ENCODE measurements around the gene EPC1.
"Not testable (repeated sequence)": the region's sequence is repeated elsewhere in the genome, so short reads cannot be mapped to it uniquely, and the experiment has no call there.

The EPC1 gene

DNA sequence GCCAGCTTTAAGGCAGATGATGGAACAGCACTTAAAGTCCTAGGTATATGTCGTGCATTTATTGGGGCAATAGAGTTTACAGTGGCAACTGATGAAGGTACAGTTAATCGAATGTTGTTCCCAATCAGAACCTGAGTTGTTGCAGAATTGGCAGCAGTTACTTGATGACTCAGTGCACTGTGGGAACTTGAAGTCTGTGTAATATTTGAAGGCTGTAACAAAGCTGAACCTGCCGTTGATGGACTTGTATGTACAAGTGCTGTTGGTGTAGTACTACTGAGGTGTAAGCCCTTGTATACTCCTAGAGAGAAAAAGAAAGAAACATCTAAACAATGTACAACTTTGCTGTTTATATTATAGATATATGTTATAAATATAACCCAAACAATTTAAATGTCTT lies 75.3 kb downstream of the EPC1 start:
- DNase-seq (ENCODE audit: low read depth in 2 of 2) = no peak

DNA sequence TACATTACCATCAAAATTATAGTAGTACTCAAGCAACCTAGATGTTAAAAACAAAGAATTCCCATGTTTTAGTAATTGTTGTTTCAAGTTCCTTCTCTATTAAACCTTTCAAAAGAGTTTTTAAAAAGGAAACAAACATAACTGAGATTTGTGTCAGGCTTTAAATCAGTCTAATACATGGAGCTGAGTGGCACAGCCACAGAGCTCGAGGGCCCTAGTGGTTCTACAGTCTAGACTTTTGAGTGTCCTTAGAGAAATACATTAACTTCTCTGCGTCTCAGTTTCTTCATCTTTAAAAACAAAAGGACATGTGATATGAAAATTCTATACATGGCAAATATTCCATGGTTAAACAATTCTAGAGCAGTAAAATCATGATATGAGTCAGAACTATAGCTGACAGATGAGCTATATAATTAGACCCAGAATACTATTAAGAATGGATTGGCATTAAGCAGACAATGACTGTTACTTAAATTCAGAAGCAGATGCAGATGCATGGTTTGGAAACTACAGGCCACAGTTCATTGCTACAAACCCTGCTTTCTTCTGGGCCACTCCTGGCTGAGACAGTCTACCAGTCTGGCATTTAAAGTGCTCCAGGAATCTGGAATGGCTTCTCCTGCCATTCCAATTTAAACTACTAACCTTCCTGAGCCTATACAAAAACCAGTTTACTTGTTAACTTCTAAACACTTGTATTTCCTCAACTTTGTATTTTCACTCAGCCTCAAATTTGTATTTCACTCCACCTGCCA lies 77.4 kb downstream of the EPC1 start:
- DNase-seq (ENCODE audit: low read depth in 2 of 2) = no peak

DNA sequence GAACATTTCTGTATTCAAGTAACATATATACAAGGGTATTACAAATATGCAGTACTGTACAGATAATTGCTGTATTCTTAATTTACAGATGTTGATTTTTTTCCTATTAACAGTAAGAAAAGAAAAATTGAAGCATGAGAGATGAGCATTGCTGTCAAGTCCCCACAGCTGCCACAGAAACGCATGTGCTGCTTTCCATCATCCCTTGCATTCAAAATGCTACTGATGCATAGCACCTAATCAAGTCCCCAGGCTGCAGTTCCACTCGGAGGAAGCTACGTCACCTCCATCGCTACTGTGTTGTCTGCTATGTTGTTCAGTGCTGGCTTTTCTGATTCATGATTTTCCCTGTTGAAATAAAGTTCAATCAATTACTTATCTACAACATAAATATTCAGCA lies 78.2 kb downstream of the EPC1 start:
- no peak for DNase-seq (ENCODE audit: low read depth in 2 of 2)

DNA sequence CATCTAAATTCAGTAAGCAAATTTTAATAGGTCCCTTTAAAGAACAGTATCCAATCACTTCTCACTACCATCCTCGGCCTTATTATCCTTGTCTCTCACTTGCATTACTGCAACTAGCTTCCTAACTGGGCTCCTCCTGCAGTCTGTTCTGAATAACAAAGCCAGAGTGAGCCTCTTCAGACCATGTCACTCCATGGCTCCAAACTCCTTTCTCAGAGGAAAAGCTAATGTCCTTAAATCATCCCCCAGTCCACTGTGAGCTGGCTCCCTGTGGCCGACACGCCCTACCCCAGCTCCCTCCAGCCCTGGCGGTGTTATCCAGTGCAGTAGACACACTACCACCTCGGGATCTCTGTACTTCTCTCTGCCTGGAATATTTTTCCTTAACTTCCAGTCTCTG lies 80.0 kb downstream of the EPC1 start:
- no peak for DNase-seq (ENCODE audit: low read depth in 2 of 2)

DNA sequence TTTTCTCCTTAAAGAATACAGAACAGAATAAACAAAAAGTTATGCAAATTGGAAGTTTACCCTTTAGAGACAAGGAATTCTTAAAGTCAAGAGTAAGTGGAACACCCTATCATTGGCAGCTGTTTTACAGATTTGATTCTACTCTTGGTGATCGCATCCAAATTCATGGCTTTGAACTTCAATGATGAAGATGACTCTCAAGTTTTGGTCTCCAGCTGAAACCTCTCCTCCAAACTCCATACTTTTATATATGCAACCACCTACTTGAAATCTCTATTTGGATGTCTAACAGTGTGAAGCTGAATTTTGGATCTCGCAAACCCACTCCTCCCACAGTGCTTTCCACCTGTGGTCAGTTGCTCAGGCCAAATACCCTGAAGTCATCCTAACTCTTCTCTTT lies 80.4 kb downstream of the EPC1 start:
- DNase-seq (ENCODE audit: low read depth in 2 of 2) = no peak

DNA sequence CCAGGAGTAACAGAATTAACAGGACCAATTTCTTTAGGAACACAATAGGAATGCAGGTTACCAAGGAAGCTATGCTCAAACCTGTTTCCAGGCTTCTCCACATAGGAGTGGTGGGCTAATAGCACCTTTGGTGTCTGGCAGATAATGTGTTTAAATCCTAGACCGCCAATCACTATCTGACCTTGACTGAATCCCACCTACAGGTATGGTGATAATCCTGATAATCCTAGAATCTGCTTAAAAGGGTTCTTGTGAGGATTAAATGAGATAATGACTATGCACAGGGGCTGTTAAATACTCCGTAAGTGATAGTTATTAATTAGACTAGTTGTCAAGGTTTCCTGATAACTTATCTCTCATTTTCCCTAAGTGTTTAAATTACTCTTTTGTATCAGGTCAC lies 81.2 kb downstream of the EPC1 start:
- DNase-seq (ENCODE audit: low read depth in 2 of 2) = no peak

DNA sequence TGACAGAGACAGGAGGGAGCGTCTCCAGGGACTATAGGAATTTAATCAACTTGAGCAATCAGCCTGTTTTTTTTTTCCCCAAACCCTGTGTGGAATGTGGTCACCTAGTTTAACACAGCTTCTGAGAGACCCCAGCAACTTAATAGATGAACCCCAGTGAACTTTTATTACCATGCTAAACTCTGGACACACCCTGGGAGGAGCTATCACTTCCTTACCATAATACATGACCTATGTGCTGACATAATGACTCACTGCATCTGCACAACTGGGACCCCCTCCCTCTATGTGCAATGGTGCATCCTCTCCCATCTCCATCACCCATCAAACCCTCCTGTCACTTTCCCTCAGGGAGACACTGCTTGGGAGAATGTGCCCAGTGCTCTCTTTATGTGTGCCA lies 83.7 kb downstream of the EPC1 start:
- no peak for DNase-seq (ENCODE audit: low read depth in 2 of 2)

DNA sequence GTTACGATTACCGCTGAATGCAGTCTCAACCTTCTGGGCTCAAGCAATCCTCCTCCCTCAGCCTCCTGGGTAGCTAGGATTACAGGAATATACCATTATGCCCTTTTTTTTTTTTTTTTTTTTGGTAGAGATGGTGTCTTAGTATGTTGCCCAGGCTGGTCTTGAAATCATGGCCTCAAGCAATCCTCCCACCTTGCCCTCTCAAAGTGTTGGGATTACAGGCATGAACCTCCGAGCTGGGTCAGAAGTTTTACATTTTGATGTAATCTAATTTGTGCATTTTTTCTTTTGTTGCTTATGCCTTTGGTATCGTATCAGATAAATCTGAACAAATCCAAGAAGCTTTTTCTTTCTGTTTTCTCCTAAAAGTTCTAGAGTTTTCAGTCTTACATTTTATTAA lies 87.4 kb downstream of the EPC1 start:
- no peak for DNase-seq (ENCODE audit: low read depth in 2 of 2)

DNA sequence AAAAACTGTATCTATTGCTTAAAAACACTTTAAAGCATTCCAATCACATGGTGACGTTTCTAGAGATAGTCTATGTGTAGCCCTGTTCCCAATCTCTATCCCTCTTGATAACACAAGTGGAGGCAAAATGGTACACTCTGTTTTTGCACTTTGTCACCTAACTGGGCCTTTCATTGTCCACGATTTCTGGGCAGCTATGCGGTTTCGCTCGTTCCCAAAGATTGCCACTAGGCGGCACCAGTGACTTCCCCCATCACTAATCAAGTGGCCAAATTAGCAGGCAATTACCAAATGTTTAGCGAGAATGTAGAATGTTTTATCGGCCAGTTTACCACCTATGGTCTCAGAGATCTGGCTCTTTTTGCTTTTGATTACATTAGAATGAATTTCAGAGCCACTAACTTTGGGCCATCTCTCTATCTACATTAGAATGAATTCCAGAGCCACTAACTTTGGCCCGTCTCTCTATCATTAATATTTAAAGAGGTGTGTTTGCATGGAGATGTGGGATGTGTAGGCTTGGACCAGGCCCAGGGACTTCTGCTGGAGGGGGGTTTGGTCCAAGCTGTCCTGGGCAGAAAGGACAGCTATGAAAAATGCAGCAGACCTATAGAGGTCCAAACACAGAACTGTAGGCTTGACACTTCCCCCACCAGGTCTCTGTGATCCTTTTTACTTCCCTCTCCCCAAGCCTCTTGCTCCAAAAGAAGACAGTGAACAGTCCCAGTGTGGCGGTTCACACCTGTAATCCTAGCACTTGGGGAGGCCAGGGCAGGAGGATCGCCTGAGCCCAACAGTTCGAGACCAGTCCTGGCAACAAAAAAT lies 90.1 kb downstream of the EPC1 start:
- DNase-seq (ENCODE audit: low read depth in 2 of 2) = peak; percentile 43 to 47

DNA sequence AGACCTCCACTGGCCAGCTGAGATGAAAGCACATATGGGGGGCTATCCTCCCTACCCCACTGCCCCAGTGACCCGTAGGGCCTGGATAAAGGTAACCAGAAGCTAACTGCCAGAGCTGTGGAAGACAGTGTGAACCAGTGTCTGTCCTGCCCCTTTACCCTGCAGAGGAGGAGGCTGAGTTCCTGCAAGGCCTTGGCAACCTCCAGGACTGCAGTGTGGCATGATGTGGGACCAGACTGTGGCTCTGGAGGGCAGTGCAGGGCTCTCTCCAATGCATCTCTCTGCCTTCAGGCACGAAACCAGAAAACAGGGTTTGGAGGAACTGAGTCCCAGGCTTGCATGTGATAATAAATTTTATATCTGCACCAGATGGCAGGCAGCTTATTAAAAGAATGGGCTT lies 93.1 kb downstream of the EPC1 start:
- DNase-seq (ENCODE audit: low read depth in 2 of 2) = no peak

DNA sequence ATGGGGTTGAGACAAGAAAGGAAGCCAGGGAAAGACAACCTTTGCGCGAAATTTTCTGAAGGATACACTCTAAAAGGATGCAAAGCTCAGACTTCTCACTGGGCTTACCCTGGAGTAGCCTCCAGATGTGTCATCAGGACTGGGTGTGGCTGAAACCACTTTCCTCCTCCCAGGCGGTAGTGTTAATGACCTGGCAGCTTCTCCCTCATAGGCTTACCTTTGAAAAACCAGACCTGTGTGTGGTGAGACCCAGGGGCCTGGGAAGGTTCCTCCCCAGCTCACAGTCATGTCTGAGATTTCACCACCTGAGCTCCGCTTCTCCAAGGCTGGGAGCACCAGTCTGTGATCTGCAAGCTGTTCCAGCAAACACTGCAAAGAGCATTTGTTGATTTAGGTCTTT lies 93.7 kb downstream of the EPC1 start:
- no peak for DNase-seq (ENCODE audit: low read depth in 2 of 2)

DNA sequence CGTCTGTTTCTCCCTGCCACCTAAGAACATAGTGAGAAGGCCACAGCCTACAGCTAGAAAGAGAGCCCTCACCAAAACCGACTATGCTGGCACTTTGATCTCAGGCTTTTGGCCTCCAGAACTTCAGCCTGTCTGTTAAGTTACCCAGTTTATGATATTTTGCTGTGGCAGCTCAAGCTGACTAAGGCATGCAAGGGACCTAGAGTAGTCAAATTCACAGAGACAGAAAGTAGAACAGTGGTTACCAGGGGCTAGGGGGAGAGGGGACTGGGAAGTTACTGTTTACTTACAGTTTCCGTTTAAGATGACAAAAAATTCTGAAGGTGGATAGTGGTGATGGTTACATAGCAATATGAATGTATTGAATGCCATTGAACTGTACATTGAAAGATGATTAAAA lies 96.5 kb downstream of the EPC1 start:
- not testable (repeated sequence) for DNase-seq (ENCODE audit: low read depth in 2 of 2)

DNA sequence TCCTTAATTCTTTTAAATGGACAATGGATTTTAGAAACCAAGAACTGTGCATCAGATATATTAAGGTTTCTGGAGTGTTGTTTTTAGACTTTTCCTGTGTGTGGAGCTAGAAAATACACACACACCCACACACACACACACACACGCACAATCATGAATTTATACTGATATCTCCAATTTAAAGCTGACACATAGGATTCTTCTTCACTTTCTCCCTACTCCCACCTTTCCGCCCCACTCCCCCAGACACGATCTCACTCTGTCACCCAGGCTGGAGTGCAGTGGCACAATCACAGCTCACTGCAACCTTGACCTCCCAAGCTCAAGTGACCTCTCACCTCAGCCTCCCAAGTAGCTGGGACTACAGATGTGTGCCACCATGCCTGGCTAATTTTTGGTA lies 100.3 kb downstream of the EPC1 start:
- DNase-seq (ENCODE audit: low read depth in 2 of 2) = no peak

DNA sequence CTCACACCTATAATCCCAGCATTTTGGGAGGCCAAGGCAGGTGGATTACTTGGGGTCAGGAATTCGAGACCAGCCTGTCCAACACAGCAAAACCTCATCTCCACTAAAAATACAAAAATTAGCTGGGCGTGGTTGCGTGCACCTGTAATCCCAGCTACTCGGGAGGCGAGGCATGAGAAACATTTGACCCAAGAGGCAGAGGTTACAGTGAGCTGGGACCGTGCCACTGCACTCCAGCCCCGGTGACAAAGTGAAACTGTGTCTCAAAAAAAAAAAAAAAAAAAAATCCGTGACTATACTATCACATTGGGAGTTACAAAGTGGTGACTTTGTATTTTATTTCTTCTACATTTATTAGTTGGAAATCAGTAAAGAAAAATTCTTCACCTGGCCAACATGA lies 101.2 kb downstream of the EPC1 start:
- no peak for DNase-seq (ENCODE audit: low read depth in 2 of 2)

DNA sequence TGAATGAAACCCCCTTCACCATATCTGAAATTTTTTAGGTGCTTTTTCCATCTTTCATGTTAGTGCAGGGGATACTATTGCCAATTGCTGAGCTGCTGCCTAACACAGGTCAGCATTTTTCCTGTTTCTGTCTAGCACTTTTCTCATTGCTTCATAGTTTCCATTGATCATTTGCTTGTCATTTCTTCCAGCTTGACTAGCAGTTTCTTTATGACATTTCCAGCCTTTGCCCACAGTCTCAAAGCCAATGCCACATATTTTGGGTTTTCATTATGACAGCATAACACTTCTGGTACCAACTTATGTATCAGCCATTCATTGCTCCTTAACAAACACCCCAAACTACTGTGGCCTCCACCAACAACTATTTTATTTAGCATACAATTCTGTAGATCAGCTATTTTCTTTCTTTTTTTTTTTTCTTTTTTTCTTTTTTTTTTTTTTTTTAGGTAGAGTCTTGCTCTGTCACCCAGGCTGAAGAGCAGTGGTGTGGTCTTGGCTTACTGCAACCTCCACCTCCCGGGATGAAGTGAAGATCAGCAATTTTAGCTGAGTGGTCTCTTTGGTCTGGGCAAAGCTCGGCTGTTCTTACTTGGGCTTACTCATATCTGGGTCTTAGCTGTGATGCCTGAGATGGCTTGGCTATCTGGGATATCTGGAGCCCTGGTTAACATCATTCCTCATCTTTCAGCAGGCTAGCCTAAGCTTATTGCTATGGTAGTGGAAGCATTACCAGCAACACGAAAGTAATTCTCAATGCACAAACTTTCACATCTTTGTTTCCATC lies 102.3 kb downstream of the EPC1 start:
- DNase-seq (ENCODE audit: low read depth in 2 of 2) = peak in 1 of 2 donors; percentile 14

DNA sequence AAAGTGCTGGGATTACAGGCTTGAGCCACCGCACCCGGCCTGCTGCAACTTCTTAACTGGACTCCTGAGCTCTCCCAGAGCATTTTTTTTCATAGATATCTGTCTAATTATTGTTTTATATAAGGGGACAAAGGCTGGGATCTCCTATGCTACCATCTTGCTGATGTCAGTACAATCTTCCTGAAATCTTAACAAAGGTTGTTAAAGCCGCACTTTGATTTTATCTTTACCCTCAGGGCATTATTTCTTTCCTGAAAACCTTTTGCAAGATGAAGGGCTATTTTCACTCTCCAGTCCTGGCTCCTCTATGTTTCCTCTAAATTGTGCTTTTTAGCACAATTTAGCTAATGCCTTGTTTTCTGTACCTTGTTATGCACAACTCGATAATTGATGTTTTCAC lies 102.9 kb downstream of the EPC1 start:
- no peak for DNase-seq (ENCODE audit: low read depth in 2 of 2)

DNA sequence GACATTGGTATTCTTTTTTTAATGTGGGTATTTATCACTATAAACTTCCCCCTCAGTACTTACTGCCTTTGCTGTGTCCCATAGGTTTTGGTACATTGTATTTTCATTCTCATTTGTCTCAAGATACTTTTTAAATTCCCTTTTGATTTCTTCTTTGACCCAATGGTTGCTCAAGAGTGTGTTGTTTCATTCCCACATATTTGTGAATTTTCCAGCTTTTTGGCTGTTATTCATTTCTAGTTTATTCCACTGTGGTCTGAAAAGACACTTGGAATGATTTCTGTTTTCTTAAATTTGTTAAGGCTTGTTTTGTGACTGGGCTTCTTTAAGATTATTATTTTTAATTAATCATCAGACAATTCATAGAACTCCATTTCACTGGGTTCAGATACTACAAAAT lies 105.0 kb downstream of the EPC1 start:
- DNase-seq (ENCODE audit: low read depth in 2 of 2) = no peak

DNA sequence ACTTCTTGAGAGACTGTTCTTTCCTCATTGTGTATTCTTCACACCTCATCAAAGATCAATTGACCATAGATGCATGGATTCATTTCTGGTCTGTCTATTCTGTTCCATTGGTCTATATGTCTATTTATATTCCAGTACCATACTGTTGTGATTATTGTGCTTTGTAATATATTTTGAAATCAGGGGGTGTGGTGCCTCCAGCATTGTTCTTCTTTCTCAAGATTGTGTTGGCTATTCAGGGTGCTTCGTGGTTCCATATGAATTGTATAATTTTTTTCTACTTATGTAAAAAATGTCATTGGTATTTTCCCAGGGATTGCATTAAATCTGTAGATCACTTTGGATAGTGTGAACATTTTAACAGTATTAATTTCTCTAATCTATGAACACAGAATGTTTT lies 106.5 kb downstream of the EPC1 start:
- no peak for DNase-seq (ENCODE audit: low read depth in 2 of 2)

DNA sequence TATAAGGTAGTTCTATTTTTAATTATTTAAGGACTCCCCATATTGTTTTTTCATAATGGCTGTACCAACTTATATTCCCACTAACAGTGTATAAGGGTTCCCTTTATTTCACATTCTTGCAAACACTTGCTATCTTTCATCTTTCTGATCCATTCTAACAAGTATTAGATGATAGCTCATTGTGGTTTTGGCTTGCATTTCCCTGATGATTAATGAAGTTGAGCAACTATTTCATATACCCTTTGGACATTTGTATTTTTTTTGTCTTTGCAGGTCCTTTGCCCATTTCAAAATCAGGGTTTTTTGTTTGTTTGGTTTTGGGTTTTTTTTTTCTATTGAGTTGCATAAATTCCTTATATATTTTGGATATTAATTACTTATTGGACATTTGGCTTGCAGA lies 107.2 kb downstream of the EPC1 start:
- no peak for DNase-seq (ENCODE audit: low read depth in 2 of 2)

DNA sequence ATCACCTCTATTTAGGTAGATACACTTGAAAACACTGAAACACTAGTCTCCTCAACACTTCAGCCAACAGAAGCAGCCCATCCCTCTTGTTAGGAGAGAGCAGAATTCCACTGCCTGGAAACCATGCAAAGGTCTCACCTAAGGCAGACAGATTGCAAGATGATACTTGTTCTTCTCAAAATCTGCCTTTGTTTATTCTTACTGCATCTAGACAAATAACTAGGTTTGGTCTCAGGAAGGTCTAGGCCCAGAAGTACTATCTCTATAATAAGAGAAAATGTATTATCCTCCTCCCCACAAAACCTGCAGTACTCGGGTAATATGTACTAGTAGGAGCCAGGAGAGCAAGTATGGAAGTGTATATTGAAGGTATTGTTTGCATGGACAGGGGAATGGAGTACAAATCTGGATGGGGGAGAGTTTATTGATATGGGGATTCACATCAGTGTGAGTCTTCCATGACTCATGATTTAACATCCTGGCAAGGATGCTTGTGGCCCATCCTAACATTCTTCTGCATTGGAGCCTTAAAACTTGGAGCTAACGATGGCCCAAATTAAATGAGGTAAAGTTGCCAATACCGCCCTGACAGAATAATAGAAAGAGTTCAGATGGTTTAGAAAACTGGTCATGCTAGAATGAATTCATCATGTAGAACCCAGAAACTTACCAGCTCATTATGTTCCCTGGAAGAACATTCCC lies 109.2 kb downstream of the EPC1 start:
- no peak for DNase-seq (ENCODE audit: low read depth in 2 of 2)

DNA sequence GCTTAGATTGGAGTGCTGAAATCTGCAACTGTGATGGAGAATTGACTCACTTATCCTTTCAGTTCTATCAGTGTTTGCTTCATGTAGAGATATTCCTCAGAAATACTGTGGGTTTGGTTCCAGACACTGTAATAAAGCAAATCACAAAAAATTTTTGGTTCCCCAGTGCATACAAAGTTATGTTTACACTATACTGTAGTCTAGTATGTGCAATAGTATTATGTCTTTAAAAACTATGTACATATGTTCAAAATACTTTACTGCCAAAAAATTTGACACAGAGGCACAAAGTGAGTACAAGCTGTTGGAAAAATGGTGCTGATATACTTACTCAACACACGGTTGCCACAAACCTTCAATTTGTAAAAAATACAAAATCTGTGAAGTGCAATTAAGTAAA lies 112.5 kb downstream of the EPC1 start:
- no peak for DNase-seq (ENCODE audit: low read depth in 2 of 2)

DNA sequence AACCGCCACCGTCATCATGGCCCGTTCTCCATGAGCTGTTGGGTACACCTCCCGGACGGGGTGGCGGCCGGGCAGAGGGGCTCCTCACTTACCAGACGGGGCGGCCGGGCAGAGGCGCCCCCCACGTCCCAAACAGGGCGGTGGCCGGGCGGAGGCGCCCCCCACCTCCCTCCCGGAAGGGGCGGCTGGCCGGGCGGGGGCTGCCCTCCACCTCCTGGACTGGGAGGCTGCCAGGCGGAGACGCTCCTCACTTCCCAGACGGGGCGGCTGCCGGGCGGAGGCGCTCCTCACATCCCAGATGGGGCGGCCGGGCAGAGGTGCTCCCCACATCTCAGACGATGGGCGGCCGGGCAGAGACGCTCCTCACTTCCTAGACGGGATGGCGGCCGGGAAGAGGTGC lies 113.6 kb downstream of the EPC1 start:
- DNase-seq (ENCODE audit: low read depth in 2 of 2) = not testable (repeated sequence)
